Left cardiac atrium (tissue), 4 donors: ENCODE data around the gene ISG15. TPM values are rescaled to one million over a fixed set of nuclear protein-coding genes. Genes with fewer than 3 reads are reported as not detected.
A peak's percentile ranks its signal among the peaks of the same experiment; 100 is the strongest.
"Not testable (repeated sequence)": the region's sequence is repeated elsewhere in the genome, so short reads cannot be mapped to it uniquely, and the experiment has no call there.

Experiments
- ATAC-seq, 2 donors: fragments of 200-7000 bp; cut with Tn5 transposase; one replicate each; pipeline ENCODE4 v1.9.1; 2020; ENCODE audit warnings: mild to moderate bottlenecking in 2 of 2, moderate library complexity in 2 of 2
- DNase-seq: peaks from one replicate; pipeline ENCODE4 v3.0.0-alpha.2; 2020
- intact Hi-C, 2 donors: fragments of 100-400 bp; cut with DNase I; formaldehyde crosslinking; loops; one replicate each; pipeline versions ENCODE4 v1.14.1 to v1.15.1; 2022 to 2023
- total RNA-seq, 2 donors: library from RNA; stranded (reverse); fragmentation: NEBNext Ultra II Directional; extraction: Animal tissue kit (Norgen Biotek cat#: 25700); gene quantifications; one replicate each; pipeline ENCODE4 v1.2.1, GENCODE V29; 2021
- donor health status: DM: no; HTN: yes; CAD: no.
- donor health status: DM: no; HTN: yes; CAD: no; lungs with severe emphysema.
- donor health status: DM: yes; HTN: yes; CAD: no.
- donor health status: Dilated cardiomyopathy.

The ISG15 gene
- total RNA-seq, 2 donors from 2014 or later: 13.4 to 42.3 TPM

GRCh38 chr1:1004420-1004779 lies 8.9 kb upstream of the ISG15 start:
- no peak for ATAC-seq

GRCh38 chr1:1004780-1005697 lies 8.3 kb upstream of the ISG15 start:
- peak; percentile 50 for DNase-seq
- peak; percentile 6 for ATAC-seq
- intact Hi-C loops: no loop called here

More at GRCh38 chr1:1004420-1004779, 8.9 kb upstream of the ISG15 start:
- intact Hi-C loops: no loop called here
- no peak for DNase-seq

- ATAC-seq: no peak
- DNase-seq: no peak
- intact Hi-C loops: no loop called here
These were observed 7.5 kb upstream of the ISG15 start for GRCh38 chr1:1005774-1006304.

GRCh38 chr1:1006305-1007159 lies 6.8 kb upstream of the ISG15 start:
- DNase-seq (no peak), ATAC-seq (no peak)
- intact Hi-C loops: no loop called here

- ATAC-seq, intact Hi-C loops, DNase-seq: not testable (repeated sequence)
These were observed 3.2 kb upstream of the ISG15 start for GRCh38 chr1:1010131-1010530.

GRCh38 chr1:1011396-1011949 lies 1.8 kb upstream of the ISG15 start:
- intact Hi-C loops: no loop called here
- ATAC-seq (no peak), DNase-seq (no peak)

- ATAC-seq, intact Hi-C loops, DNase-seq: not testable (repeated sequence)
These were observed 577 bp upstream of the ISG15 start for GRCh38 chr1:1012736-1013104.

GRCh38 chr1:1013922-1014648 lies 788 bp downstream of the ISG15 start:
- ATAC-seq: peak; percentile 11 to 45
- intact Hi-C loops: no loop called here
- peak; percentile 62 for DNase-seq

- intact Hi-C loops: no loop called here
- DNase-seq: peak; percentile 34
- ATAC-seq: no peak
These were observed 1.7 kb downstream of the ISG15 start for GRCh38 chr1:1014799-1015681.

GRCh38 chr1:1017397-1018320 lies 4.4 kb downstream of the ISG15 start:
- ATAC-seq, DNase-seq, intact Hi-C loops: not testable (repeated sequence)

GRCh38 chr1:1018321-1018685 lies 5.0 kb downstream of the ISG15 start:
- ATAC-seq, DNase-seq, intact Hi-C loops: not testable (repeated sequence)

GRCh38 chr1:1019122-1019999 lies 6.1 kb downstream of the ISG15 start:
- intact Hi-C loops: no loop called here
- peak; percentile 85 to 94 for ATAC-seq
- DNase-seq: peak; percentile 86

GRCh38 chr1:1020000-1020404 lies 6.7 kb downstream of the ISG15 start, which contains the start of gene AGRN:
Gene AGRN (plus strand): TSS chr1:1020120. CDS start chr1:1020173, 53 bp downstream.
- intact Hi-C loops: no loop called here
- DNase-seq: no peak
- peak; percentile 59 to 62 for ATAC-seq

GRCh38 chr1:1020415-1021009 lies 7.2 kb downstream of the ISG15 start:
- no peak for DNase-seq
- ATAC-seq: peak; percentile 5 to 10
- intact Hi-C loops: no loop called here
